GM23338 (cell line): ENCODE data around the gene RPL21. TPM values are rescaled to one million over a fixed set of nuclear protein-coding genes. Genes with fewer than 3 reads are reported as not detected.

Source experiments
- ATAC-seq: fragments of 200-7000 bp; cut with Tn5 transposase; 3 replicates; pipeline ENCODE4 v1.9.1; 2020
- DNase-seq: peaks from one replicate; pipeline ENCODE4 v3.0.0-alpha.2; 2015; ENCODE audit warnings: low spot score
- H2AFZ ChIP-seq: fragments of 200-600 bp; sonication (generic); 2 replicates; pipeline ENCODE4 v1.8.0; 2016; ENCODE audit warnings: antibody characterized with exemption, mild to moderate bottlenecking, moderate library complexity
- H3F3A ChIP-seq: fragments of 200-600 bp; sonication (generic); replicated peaks from 2 replicates; pipeline ENCODE4 v1.8.0; 2017; ENCODE audit warnings: antibody characterized with exemption, mixed run types, low read depth
- H3K27ac ChIP-seq: fragments of 200-600 bp; sonication (generic); 2 replicates; pipeline ENCODE4 v1.6.1; 2016; ENCODE audit warnings: low read depth
- H3K27me3 ChIP-seq: fragments of 200-600 bp; sonication (generic); 2 replicates; pipeline ENCODE4 v1.8.0; 2016; ENCODE audit warnings: mild to moderate bottlenecking, mixed run types, moderate library complexity; ENCODE audit not compliant: insufficient read depth
- H3K36me3 ChIP-seq: fragments of 200-600 bp; sonication (generic); 2 replicates; pipeline ENCODE4 v1.8.0; 2016; ENCODE audit warnings: mild to moderate bottlenecking; ENCODE audit not compliant: insufficient read depth
- H3K4me1 ChIP-seq: fragments of 200-600 bp; sonication (generic); 2 replicates; pipeline ENCODE4 v1.8.0; 2016; ENCODE audit warnings: mild to moderate bottlenecking, moderate library complexity; ENCODE audit not compliant: insufficient read depth
- H3K4me2 ChIP-seq: fragments of 200-600 bp; sonication (generic); 2 replicates; pipeline ENCODE4 v1.7.1; 2017; ENCODE audit warnings: mixed run types
- H3K4me3 ChIP-seq: fragments of 200-600 bp; sonication (generic); 2 replicates; pipeline ENCODE4 v1.6.1; 2016; ENCODE audit warnings: mixed run types
- H3K79me2 ChIP-seq: fragments of 200-600 bp; sonication (generic); replicated peaks from 2 replicates; pipeline ENCODE4 v1.8.0; 2017; ENCODE audit warnings: mild to moderate bottlenecking; ENCODE audit not compliant: insufficient read depth
- H3K9me2 ChIP-seq: fragments of 200-600 bp; sonication (generic); 2 replicates; pipeline ENCODE4 v1.8.0; 2017; ENCODE audit not compliant: insufficient read depth
- H4K20me1 ChIP-seq: fragments of 200-600 bp; sonication (generic); replicated peaks from 2 replicates; pipeline ENCODE4 v1.8.0; 2017; ENCODE audit warnings: mild to moderate bottlenecking; ENCODE audit not compliant: insufficient read depth
- H3K27ac Mint-ChIP-seq: 2 replicates; pipeline ENCODE4 v1.8.0; 2020; ENCODE audit warnings: inconsistent platforms, mild to moderate bottlenecking, moderate library complexity, mixed read lengths
- H3K27me3 Mint-ChIP-seq: 3 replicates; pipeline ENCODE4 v1.8.0; 2022; ENCODE audit warnings: low read depth, mild to moderate bottlenecking, moderate library complexity, mixed read lengths, inconsistent platforms; ENCODE audit not compliant: insufficient read depth, poor library complexity
- H3K36me3 Mint-ChIP-seq: 3 replicates; pipeline ENCODE4 v1.8.0; 2021; ENCODE audit warnings: low read depth, mild to moderate bottlenecking, inconsistent platforms, moderate library complexity, mixed read lengths
- H3K4me1 Mint-ChIP-seq: 3 replicates; pipeline ENCODE4 v1.8.0; 2020; ENCODE audit warnings: mild to moderate bottlenecking, inconsistent platforms, mixed read lengths
- H3K4me3 Mint-ChIP-seq: 3 replicates; pipeline ENCODE4 v1.8.0; 2021; ENCODE audit warnings: moderate library complexity, mild to moderate bottlenecking, inconsistent platforms, mixed read lengths
- H3K9me3 Mint-ChIP-seq: 3 replicates; pipeline ENCODE4 v1.8.0; 2020; ENCODE audit warnings: moderate library complexity, mild to moderate bottlenecking, inconsistent platforms, mixed read lengths
- CREB1 ChIP-seq: fragments of 250-450 bp; sonication (Bioruptor Pico); IDR thresholded peaks from 2 replicates; pipeline ENCODE4 v1.5.0; 2020; ENCODE audit warnings: low read depth, mild to moderate bottlenecking, moderate library complexity
- ETS1 ChIP-seq: IDR thresholded peaks from 2 replicates; pipeline ENCODE4 v1.6.1; 2016; ENCODE audit warnings: antibody characterized with exemption
- EZH2 ChIP-seq: fragments of 200-600 bp; sonication (generic); IDR thresholded peaks from one replicate; pipeline ENCODE4 v1.8.0; 2017; ENCODE audit warnings: antibody characterized with exemption, mild to moderate bottlenecking, low read depth; ENCODE audit not compliant: unreplicated experiment
- EZH2phosphoT487 ChIP-seq: fragments of 200-600 bp; sonication (generic); IDR thresholded peaks from one replicate; pipeline ENCODE4 v1.8.1; 2018; ENCODE audit warnings: antibody characterized with exemption; ENCODE audit not compliant: unreplicated experiment
- JUNB ChIP-seq: IDR thresholded peaks from one replicate; pipeline ENCODE4 v1.6.1; 2016; ENCODE audit warnings: antibody characterized with exemption; ENCODE audit not compliant: unreplicated experiment
- REST ChIP-seq: IDR thresholded peaks from one replicate; pipeline ENCODE4 v1.6.1; 2018; ENCODE audit warnings: antibody characterized with exemption; ENCODE audit not compliant: unreplicated experiment
- ZNF331 ChIP-seq: fragments of 250-450 bp; sonication (Bioruptor Pico); IDR thresholded peaks from 2 replicates; pipeline ENCODE4 v1.5.0; 2020; ENCODE audit warnings: low read depth, mild to moderate bottlenecking, moderate library complexity
- polyA plus RNA-seq: library from polyadenylated mRNA; unstranded; fragments of >200 nt; fragmentation: Nextera tagmentation; extraction: Ambion mirVana; gene quantifications from 2 replicates; pipeline ENCODE4 v1.2.1, GENCODE V29; 2016
- total RNA-seq: library from RNA; depleted of rRNA; stranded (reverse); fragments of >200 nt; shearing (Covaris generic); gene quantifications from 2 replicates; pipeline ENCODE4 v1.2.3, GENCODE V29; 2014
- TF ChIP-seq, protein P1 (sequence below): fragments of 250-450 bp; sonication (Bioruptor Pico); IDR thresholded peaks from 2 replicates; pipeline ENCODE4 v1.5.0; 2020; ENCODE audit warnings: mild to moderate bottlenecking, moderate library complexity

Gene RPL21
- total and polyA plus RNA-seq, 2 experiments from 2014 or later, result 1,037 to 1,343 TPM

GRCh38 chr13:27252467-27252866 is 1.1 kb downstream of the RPL21 start (continued):
- TF ChIP-seq JUNB (no peak), ETS1 (no peak)
- TF ChIP-seq, protein P1, sequence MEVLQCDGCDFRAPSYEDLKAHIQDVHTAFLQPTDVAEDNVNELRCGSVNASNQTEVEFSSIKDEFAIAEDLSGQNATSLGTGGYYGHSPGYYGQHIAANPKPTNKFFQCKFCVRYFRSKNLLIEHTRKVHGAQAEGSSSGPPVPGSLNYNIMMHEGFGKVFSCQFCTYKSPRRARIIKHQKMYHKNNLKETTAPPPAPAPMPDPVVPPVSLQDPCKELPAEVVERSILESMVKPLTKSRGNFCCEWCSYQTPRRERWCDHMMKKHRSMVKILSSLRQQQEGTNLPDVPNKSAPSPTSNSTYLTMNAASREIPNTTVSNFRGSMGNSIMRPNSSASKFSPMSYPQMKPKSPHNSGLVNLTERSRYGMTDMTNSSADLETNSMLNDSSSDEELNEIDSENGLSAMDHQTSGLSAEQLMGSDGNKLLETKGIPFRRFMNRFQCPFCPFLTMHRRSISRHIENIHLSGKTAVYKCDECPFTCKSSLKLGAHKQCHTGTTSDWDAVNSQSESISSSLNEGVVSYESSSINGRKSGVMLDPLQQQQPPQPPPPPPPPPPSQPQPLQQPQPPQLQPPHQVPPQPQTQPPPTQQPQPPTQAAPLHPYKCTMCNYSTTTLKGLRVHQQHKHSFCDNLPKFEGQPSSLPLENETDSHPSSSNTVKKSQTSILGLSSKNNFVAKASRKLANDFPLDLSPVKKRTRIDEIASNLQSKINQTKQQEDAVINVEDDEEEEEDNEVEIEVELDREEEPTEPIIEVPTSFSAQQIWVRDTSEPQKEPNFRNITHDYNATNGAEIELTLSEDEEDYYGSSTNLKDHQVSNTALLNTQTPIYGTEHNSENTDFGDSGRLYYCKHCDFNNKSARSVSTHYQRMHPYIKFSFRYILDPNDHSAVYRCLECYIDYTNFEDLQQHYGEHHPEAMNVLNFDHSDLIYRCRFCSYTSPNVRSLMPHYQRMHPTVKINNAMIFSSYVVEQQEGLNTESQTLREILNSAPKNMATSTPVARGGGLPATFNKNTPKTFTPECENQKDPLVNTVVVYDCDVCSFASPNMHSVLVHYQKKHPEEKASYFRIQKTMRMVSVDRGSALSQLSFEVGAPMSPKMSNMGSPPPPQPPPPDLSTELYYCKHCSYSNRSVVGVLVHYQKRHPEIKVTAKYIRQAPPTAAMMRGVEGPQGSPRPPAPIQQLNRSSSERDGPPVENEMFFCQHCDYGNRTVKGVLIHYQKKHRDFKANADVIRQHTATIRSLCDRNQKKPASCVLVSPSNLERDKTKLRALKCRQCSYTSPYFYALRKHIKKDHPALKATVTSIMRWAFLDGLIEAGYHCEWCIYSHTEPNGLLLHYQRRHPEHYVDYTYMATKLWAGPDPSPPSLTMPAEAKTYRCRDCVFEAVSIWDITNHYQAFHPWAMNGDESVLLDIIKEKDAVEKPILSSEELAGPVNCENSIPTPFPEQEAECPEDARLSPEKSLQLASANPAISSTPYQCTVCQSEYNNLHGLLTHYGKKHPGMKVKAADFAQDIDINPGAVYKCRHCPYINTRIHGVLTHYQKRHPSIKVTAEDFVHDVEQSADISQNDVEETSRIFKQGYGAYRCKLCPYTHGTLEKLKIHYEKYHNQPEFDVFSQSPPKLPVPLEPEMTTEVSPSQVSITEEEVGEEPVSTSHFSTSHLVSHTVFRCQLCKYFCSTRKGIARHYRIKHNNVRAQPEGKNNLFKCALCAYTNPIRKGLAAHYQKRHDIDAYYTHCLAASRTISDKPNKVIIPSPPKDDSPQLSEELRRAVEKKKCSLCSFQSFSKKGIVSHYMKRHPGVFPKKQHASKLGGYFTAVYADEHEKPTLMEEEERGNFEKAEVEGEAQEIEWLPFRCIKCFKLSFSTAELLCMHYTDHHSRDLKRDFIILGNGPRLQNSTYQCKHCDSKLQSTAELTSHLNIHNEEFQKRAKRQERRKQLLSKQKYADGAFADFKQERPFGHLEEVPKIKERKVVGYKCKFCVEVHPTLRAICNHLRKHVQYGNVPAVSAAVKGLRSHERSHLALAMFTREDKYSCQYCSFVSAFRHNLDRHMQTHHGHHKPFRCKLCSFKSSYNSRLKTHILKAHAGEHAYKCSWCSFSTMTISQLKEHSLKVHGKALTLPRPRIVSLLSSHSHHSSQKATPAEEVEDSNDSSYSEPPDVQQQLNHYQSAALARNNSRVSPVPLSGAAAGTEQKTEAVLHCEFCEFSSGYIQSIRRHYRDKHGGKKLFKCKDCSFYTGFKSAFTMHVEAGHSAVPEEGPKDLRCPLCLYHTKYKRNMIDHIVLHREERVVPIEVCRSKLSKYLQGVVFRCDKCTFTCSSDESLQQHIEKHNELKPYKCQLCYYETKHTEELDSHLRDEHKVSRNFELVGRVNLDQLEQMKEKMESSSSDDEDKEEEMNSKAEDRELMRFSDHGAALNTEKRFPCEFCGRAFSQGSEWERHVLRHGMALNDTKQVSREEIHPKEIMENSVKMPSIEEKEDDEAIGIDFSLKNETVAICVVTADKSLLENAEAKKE, result no peak

- Histone ChIP-seq H3F3A (peaks cover 47% of the 10 kb centered on the region), H3K4me3 (no peak overlapping the region), H3K27me3 (no peaks in the 10 kb centered on the region), H3K79me2 (peaks cover 45% of the 10 kb centered on the region), H4K20me1 (peaks cover 18% of the 10 kb centered on the region; the same call in 1 of the 2 replicates), H3K4me2 (no peak overlapping the region), H3K36me3 (peaks cover 47% of the 10 kb centered on the region), H3K9me2 (no peaks in the 10 kb centered on the region), H2AFZ (no peak overlapping the region), H3K4me1 (peaks cover 23% of the 10 kb centered on the region), H3K27ac (peak overlapping the region; percentile 89)
- Mint-ChIP-seq H3K9me3 (no peaks in the 10 kb centered on the region; the same call in 2 of the 3 replicates), H3K27me3 (peaks cover 2% of the 10 kb centered on the region), H3K27ac (no peak overlapping the region), H3K4me1 (peaks cover 45% of the 10 kb centered on the region), H3K36me3 (peaks cover 70% of the 10 kb centered on the region), H3K4me3 (no peak overlapping the region)
- no peak for DNase-seq
- ATAC-seq, result no peak; the same call in 2 of the 3 replicates
- TF ChIP-seq CREB1 (CRISPR knock-in tag) (no peak), REST (no peak), EZH2phosphoT487 (no peak), ZNF331 (CRISPR knock-in tag) (no peak), ETS1 (no peak), EZH2 (no peak)
Measured at GRCh38 chr13:27257233-27257568, 5.8 kb downstream of the RPL21 start.
